Astrocyte (in vitro differentiated cells and primary cell): ENCODE results near the gene MRPL12. TPM values are rescaled to one million over a fixed set of nuclear protein-coding genes. Genes with fewer than 3 reads are reported as not detected.

Source experiments
- DNase-seq: peaks from one replicate; pipeline ENCODE4 v3.0.0-alpha.2; 2010; ENCODE audit warnings: low read depth
- FAIRE-seq: peaks from 2 replicates; lab custom pipeline; 2011; peaks lifted over from hg19 to GRCh38; lab: Jason Lieb, UNC
- H2AFZ ChIP-seq: 2 replicates; pipeline ENCODE4 v1.6.0; 2012; ENCODE audit warnings: low read depth, low read length, inconsistent platforms
- H3K27ac ChIP-seq: 2 replicates; pipeline ENCODE4 v1.5.1; 2011; ENCODE audit warnings: low read depth, low read length, inconsistent platforms
- H3K27me3 ChIP-seq: 2 replicates; pipeline ENCODE4 v1.6.0; 2011; ENCODE audit warnings: low read length, inconsistent platforms; ENCODE audit not compliant: insufficient read depth
- H3K36me3 ChIP-seq: 2 replicates; pipeline ENCODE4 v1.5.1; 2011; ENCODE audit warnings: low read length, inconsistent platforms; ENCODE audit not compliant: insufficient read depth
- H3K4me1 ChIP-seq: 2 replicates; pipeline ENCODE4 v1.5.1; 2011; ENCODE audit warnings: low read length, inconsistent platforms; ENCODE audit not compliant: insufficient read depth
- H3K4me2 ChIP-seq: 2 replicates; pipeline ENCODE4 v1.6.0; 2012; ENCODE audit warnings: low read length, inconsistent platforms
- H3K4me3 ChIP-seq: 2 replicates; pipeline ENCODE4 v1.5.1; 2011; ENCODE audit warnings: low read depth, mild to moderate bottlenecking, low read length, inconsistent platforms; ENCODE audit not compliant: insufficient read depth
- H3K79me2 ChIP-seq: 2 replicates; pipeline ENCODE4 v1.6.0; 2012; ENCODE audit warnings: mild to moderate bottlenecking, low read length, inconsistent platforms; ENCODE audit not compliant: insufficient read depth
- H3K9ac ChIP-seq: 2 replicates; pipeline ENCODE4 v1.6.0; 2012; ENCODE audit warnings: mild to moderate bottlenecking, low read length, inconsistent platforms
- H3K9me3 ChIP-seq: 2 replicates; pipeline ENCODE4 v1.5.1; 2012; ENCODE audit warnings: low read depth, mild to moderate bottlenecking, low read length, inconsistent platforms; ENCODE audit not compliant: insufficient read depth
- H4K20me1 ChIP-seq: 2 replicates; pipeline ENCODE4 v1.6.0; 2012; ENCODE audit warnings: low read length, inconsistent platforms; ENCODE audit not compliant: insufficient read depth
- H3K27ac Mint-ChIP-seq: one replicate; pipeline ENCODE4 v1.8.0; 2021; ENCODE audit warnings: mild to moderate bottlenecking, mixed read lengths; ENCODE audit not compliant: unreplicated experiment
- H3K27me3 Mint-ChIP-seq: one replicate; pipeline ENCODE4 v1.8.0; 2021; ENCODE audit warnings: low read depth, mixed read lengths; ENCODE audit not compliant: unreplicated experiment
- H3K36me3 Mint-ChIP-seq: one replicate; pipeline ENCODE4 v1.8.0; 2021; ENCODE audit warnings: low read depth, mixed read lengths; ENCODE audit not compliant: unreplicated experiment
- H3K4me1 Mint-ChIP-seq: one replicate; pipeline ENCODE4 v1.8.0; 2021; ENCODE audit warnings: low read depth, mixed read lengths; ENCODE audit not compliant: unreplicated experiment
- H3K4me3 Mint-ChIP-seq: one replicate; pipeline ENCODE4 v1.8.0; 2021; ENCODE audit warnings: mild to moderate bottlenecking, moderate library complexity, mixed read lengths; ENCODE audit not compliant: unreplicated experiment
- H3K9me3 Mint-ChIP-seq: one replicate; pipeline ENCODE4 v1.8.0; 2021; ENCODE audit warnings: mild to moderate bottlenecking, mixed read lengths; ENCODE audit not compliant: unreplicated experiment
- EZH2 ChIP-seq: IDR thresholded peaks from 2 replicates; pipeline ENCODE4 v1.6.1; 2012; ENCODE audit warnings: mild to moderate bottlenecking, low read length, inconsistent platforms; ENCODE audit not compliant: insufficient read depth
- total RNA-seq: library from RNA; stranded (reverse); gene quantifications from 2 replicates; pipeline ENCODE4 v1.2.1, GENCODE V29; 2021
- TF ChIP-seq, protein P1 (sequence below): IDR thresholded peaks from 2 replicates; pipeline ENCODE4 v1.5.1; 2011; ENCODE audit warnings: low read depth, mild to moderate bottlenecking, inconsistent platforms, low read length, moderate library complexity; ENCODE audit not compliant: insufficient read depth

The MRPL12 gene
- total RNA-seq, 1 donor from 2014 or later = 69.9 TPM

DNA sequence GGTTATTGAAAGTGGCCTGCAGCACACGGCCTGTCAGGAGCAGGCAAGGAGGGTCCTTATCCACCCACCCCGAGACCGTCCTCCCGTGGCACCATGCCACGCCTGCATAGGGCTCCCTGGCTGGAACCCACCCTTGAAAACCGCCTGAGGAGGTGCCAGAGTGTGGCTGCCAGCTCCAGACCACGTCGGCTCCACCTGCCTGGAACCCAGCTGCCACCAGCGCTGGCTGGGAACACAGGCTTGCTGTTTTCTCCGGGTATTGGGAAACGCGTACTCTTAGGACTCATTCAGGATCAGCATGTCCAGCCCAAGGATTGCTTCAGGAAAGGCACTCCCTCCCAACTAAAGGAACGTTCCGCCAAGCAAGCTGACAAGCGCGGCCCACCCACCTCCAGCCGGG lies 26.3 kb upstream of the MRPL12 start:
- no peak overlapping the region for H3K4me2 ChIP-seq
- H3K27ac Mint-ChIP-seq = no peak overlapping the region
- H3K79me2 ChIP-seq = peaks cover 28% of the 10 kb centered on the region
- no peak overlapping the region for H3K9ac ChIP-seq
- DNase-seq (no peak), FAIRE-seq (no peak)
- H3K36me3 Mint-ChIP-seq = peaks cover 9% of the 10 kb centered on the region
- H3K9me3 ChIP-seq = no peaks in the 10 kb centered on the region
- H3K27ac ChIP-seq = no peak overlapping the region
- H3K36me3 ChIP-seq = peaks cover 7% of the 10 kb centered on the region
- no peak overlapping the region for H2AFZ ChIP-seq
- no peaks in the 10 kb centered on the region for H3K27me3 ChIP-seq
- no peaks in the 10 kb centered on the region for H3K9me3 Mint-ChIP-seq
- no peaks in the 10 kb centered on the region for H3K27me3 Mint-ChIP-seq
- no peak for TF ChIP-seq EZH2
- TF ChIP-seq, protein P1, sequence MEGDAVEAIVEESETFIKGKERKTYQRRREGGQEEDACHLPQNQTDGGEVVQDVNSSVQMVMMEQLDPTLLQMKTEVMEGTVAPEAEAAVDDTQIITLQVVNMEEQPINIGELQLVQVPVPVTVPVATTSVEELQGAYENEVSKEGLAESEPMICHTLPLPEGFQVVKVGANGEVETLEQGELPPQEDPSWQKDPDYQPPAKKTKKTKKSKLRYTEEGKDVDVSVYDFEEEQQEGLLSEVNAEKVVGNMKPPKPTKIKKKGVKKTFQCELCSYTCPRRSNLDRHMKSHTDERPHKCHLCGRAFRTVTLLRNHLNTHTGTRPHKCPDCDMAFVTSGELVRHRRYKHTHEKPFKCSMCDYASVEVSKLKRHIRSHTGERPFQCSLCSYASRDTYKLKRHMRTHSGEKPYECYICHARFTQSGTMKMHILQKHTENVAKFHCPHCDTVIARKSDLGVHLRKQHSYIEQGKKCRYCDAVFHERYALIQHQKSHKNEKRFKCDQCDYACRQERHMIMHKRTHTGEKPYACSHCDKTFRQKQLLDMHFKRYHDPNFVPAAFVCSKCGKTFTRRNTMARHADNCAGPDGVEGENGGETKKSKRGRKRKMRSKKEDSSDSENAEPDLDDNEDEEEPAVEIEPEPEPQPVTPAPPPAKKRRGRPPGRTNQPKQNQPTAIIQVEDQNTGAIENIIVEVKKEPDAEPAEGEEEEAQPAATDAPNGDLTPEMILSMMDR = no peak
- peaks cover 3% of the 10 kb centered on the region for H3K4me1 Mint-ChIP-seq
- no peak overlapping the region for H3K4me3 Mint-ChIP-seq
- H3K4me1 ChIP-seq = peaks cover 2% of the 10 kb centered on the region
- H4K20me1 ChIP-seq = peaks cover 31% of the 10 kb centered on the region
- no peak overlapping the region for H3K4me3 ChIP-seq

DNA sequence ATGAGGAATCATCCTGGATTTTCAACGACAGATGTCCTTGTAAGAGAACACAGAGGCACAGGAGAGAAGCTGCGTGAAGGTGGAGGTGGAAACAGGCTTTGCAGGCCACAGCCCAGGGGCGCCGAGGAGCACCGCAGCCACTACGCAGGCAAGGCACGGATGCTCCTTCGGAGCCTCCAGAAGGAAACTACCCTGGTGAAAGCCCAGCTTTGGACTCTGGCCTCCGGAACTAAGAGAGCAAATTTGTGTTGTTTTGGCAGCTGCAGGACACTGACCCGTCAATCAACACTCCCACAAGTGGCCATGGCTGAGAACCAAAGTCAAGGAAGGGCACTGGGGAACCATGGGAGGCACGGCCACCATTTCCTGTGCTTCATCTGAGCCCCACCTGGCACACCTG lies 23.0 kb upstream of the MRPL12 start:
- peaks cover 4% of the 10 kb centered on the region for H3K36me3 ChIP-seq
- H3K4me1 Mint-ChIP-seq = peaks cover 11% of the 10 kb centered on the region
- peaks cover 6% of the 10 kb centered on the region for H3K36me3 Mint-ChIP-seq
- H3K4me3 Mint-ChIP-seq = no peak overlapping the region
- H3K79me2 ChIP-seq = peaks cover 52% of the 10 kb centered on the region
- peaks cover 21% of the 10 kb centered on the region for H3K4me1 ChIP-seq
- H3K4me3 ChIP-seq = no peak overlapping the region
- no peaks in the 10 kb centered on the region for H3K27me3 ChIP-seq
- no peaks in the 10 kb centered on the region for H3K27me3 Mint-ChIP-seq
- peaks cover 37% of the 10 kb centered on the region for H4K20me1 ChIP-seq
- H3K9ac ChIP-seq = no peak overlapping the region
- no peak overlapping the region for H3K27ac ChIP-seq
- no peak overlapping the region for H3K27ac Mint-ChIP-seq
- no peak overlapping the region for H2AFZ ChIP-seq
- TF ChIP-seq, protein P1 = no peak
- H3K4me2 ChIP-seq = no peak overlapping the region
- H3K9me3 Mint-ChIP-seq = no peaks in the 10 kb centered on the region
- no peaks in the 10 kb centered on the region for H3K9me3 ChIP-seq
- DNase-seq = no peak
- no peak for FAIRE-seq

DNA sequence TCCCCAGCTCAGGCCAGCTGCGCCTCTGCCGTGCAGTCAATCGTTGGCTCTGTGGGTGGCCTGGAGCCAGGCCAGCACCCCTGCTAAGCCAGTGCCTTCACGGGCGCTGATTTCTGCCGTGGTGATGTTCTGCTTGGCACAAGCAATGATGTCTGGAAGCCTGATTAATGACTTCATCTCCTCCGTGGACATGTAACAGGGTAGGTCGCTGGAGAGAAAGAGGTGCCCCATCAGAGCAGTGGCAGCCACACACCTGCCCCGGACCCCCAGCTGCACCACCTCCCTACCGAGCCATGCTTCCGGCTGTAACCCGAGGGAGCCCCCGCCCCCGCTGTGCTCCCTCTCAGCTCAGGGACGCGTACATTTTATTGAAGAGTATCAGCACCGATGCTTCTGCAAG lies 21.5 kb upstream of the MRPL12 start:
- peaks cover 66% of the 10 kb centered on the region for H3K79me2 ChIP-seq

More for the DNA sequence above, 21.5 kb upstream of the MRPL12 start:
- Mint-ChIP-seq H3K36me3 (peaks cover 8% of the 10 kb centered on the region), H3K9me3 (no peaks in the 10 kb centered on the region), H3K4me3 (peak overlapping the region; percentile 69), H3K4me1 (peaks cover 14% of the 10 kb centered on the region), H3K27ac (no peak overlapping the region), H3K27me3 (no peaks in the 10 kb centered on the region)
- H3K27ac ChIP-seq = no peak overlapping the region
- peaks cover 16% of the 10 kb centered on the region for H3K36me3 ChIP-seq
- TF ChIP-seq EZH2 = no peak
- DNase-seq (no peak), FAIRE-seq (no peak)
- H3K4me1 ChIP-seq = peaks cover 29% of the 10 kb centered on the region
- no peak overlapping the region for H3K9ac ChIP-seq
- H3K4me2 ChIP-seq = peak overlapping the region; percentile 94
- no peak overlapping the region for H2AFZ ChIP-seq
- H3K4me3 ChIP-seq = no peak overlapping the region
- H4K20me1 ChIP-seq = peaks cover 48% of the 10 kb centered on the region
- no peaks in the 10 kb centered on the region for H3K27me3 ChIP-seq
- H3K9me3 ChIP-seq = no peaks in the 10 kb centered on the region
